Neural crest cell (in vitro differentiated cells): ENCODE data around the gene CLRN2. TPM values are rescaled to one million over a fixed set of nuclear protein-coding genes. Genes with fewer than 3 reads are reported as not detected.

Experiments used
- DNase-seq: peaks from one replicate; pipeline ENCODE4 v3.0.0; 2021; ENCODE audit warnings: low read depth, mixed read lengths, low spot score
- H3K27ac Mint-ChIP-seq: one replicate; pipeline ENCODE4 v1.8.0; 2021; ENCODE audit warnings: mild to moderate bottlenecking, mixed read lengths; ENCODE audit not compliant: unreplicated experiment
- H3K27me3 Mint-ChIP-seq: 2 replicates; pipeline ENCODE4 v1.8.0; 2021; ENCODE audit warnings: low read depth, mild to moderate bottlenecking, mixed read lengths
- H3K36me3 Mint-ChIP-seq: 2 replicates; pipeline ENCODE4 v1.8.0; 2021; ENCODE audit warnings: low read depth, mild to moderate bottlenecking, mixed read lengths
- H3K4me1 Mint-ChIP-seq: 2 replicates; pipeline ENCODE4 v1.8.0; 2021; ENCODE audit warnings: mixed read lengths
- H3K4me3 Mint-ChIP-seq: one replicate; pipeline ENCODE4 v1.8.0; 2021; ENCODE audit warnings: mild to moderate bottlenecking, mixed read lengths
- H3K9me3 Mint-ChIP-seq: 2 replicates; pipeline ENCODE4 v1.8.0; 2021; ENCODE audit warnings: mixed read lengths
- total RNA-seq: library from RNA; stranded (reverse); gene quantifications from 2 replicates; pipeline ENCODE4 v1.2.1, GENCODE V29; 2021
- TF ChIP-seq, protein P1 (sequence below): fragments of 200-600 bp; sonication (generic); conservative IDR thresholded peaks from 2 replicates; pipeline ENCODE4 v1.5.0; 2021; ENCODE audit warnings: antibody characterized with exemption, mild to moderate bottlenecking

The CLRN2 gene
- total RNA-seq, 1 donor from 2014 or later, result not detected

DNA sequence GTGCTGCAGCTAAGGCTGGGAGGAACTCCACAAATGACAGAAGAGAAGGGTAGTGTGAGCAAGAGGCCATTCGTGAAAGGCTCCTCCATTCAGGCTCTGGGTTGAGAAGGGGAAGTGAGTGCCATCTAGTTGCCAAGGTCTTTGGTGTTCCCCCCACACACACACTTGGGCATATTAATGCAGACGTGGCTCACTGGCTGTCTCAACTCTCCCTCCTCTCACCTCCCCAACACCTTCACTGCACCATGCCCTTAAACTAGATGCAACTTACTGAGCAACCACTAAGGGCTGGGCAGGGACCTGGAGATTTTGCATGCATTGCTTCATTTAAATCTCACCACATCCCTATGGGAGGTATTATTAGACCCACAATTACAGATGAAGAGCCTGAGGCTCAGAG, 8.7 kb downstream of the CLRN2 start:
- Mint-ChIP-seq H3K36me3 (no peaks in the 10 kb centered on the region), H3K27me3 (peaks cover 11% of the 10 kb centered on the region), H3K4me3 (no peak overlapping the region), H3K27ac (no peak overlapping the region), H3K9me3 (no peaks in the 10 kb centered on the region), H3K4me1 (peaks cover 4% of the 10 kb centered on the region)
- TF ChIP-seq, protein P1, sequence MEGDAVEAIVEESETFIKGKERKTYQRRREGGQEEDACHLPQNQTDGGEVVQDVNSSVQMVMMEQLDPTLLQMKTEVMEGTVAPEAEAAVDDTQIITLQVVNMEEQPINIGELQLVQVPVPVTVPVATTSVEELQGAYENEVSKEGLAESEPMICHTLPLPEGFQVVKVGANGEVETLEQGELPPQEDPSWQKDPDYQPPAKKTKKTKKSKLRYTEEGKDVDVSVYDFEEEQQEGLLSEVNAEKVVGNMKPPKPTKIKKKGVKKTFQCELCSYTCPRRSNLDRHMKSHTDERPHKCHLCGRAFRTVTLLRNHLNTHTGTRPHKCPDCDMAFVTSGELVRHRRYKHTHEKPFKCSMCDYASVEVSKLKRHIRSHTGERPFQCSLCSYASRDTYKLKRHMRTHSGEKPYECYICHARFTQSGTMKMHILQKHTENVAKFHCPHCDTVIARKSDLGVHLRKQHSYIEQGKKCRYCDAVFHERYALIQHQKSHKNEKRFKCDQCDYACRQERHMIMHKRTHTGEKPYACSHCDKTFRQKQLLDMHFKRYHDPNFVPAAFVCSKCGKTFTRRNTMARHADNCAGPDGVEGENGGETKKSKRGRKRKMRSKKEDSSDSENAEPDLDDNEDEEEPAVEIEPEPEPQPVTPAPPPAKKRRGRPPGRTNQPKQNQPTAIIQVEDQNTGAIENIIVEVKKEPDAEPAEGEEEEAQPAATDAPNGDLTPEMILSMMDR, result no peak
- DNase-seq, result no peak

DNA sequence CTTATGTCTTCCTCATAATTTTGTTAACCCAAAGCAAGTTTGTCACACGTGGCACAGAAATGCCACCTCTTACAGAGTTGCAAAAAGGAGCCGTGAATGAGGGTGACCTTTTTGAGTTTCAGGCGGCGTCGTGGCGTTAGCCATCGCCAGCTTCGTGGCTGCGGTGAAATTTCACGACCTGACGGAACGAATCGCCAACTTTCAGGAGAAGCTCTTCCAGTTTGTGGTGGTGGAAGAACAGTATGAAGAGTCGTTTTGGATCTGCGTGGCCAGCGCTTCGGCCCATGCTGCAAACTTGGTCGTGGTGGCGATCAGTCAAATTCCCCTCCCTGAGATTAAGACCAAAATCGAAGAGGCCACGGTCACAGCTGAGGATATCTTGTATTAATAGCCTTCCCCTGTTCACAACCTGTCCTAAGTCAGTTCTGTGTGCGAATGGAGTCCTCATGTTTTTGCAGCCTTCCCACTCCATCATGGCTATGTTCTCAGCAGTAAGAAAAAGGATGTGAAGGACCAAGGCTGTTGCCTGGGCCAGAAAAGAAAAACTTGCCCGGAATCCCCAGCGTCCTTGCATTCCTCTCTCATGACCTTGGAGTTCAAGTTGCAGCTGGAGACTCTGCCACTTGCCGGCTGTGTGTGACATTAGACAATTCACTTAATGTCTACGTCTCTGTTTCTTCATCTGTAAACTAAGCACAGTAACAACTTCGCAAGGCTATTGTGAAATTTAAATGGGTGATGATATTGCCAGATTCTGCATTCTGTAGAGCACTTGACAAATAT, 11.9 kb downstream of the CLRN2 start:
- Mint-ChIP-seq H3K27ac (no peak overlapping the region), H3K4me3 (no peak overlapping the region), H3K36me3 (no peaks in the 10 kb centered on the region), H3K4me1 (peaks cover 4% of the 10 kb centered on the region), H3K27me3 (peaks cover 11% of the 10 kb centered on the region), H3K9me3 (no peaks in the 10 kb centered on the region)
- TF ChIP-seq, protein P1, result no peak
- no peak for DNase-seq

DNA sequence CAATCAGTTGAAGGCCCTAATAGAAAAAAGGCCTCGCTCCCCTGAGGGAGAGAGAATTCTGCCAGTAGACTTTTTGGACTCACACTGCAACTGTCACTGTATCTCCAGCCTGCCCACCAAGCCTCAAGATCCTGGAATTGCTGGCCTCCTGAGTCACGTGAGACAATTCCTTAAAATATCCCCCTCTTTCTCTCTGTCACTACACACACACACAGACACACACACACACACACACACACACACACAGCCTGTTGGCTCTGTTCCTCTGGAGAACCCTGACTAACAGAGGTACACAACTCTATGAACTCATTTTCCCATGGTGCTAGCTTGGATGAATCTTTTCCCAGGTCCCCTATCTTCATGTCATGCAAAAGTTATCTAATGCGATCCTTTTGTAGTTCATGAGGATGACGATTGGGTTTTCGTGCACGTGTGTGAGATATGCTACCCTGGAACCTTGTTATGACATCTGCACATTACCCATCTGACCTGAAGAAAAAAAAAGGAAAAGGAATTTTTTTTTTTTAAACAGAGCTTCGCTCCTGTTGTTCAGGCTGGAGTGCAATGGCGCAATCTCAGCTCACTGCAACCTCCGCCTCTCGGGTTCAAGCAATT, 13.7 kb downstream of the CLRN2 start:
- Mint-ChIP-seq H3K27me3 (peaks cover 10% of the 10 kb centered on the region), H3K4me1 (peaks cover 4% of the 10 kb centered on the region), H3K36me3 (no peaks in the 10 kb centered on the region), H3K27ac (no peak overlapping the region), H3K4me3 (no peak overlapping the region), H3K9me3 (no peaks in the 10 kb centered on the region)
- no peak for DNase-seq
- TF ChIP-seq, protein P1, result no peak

DNA sequence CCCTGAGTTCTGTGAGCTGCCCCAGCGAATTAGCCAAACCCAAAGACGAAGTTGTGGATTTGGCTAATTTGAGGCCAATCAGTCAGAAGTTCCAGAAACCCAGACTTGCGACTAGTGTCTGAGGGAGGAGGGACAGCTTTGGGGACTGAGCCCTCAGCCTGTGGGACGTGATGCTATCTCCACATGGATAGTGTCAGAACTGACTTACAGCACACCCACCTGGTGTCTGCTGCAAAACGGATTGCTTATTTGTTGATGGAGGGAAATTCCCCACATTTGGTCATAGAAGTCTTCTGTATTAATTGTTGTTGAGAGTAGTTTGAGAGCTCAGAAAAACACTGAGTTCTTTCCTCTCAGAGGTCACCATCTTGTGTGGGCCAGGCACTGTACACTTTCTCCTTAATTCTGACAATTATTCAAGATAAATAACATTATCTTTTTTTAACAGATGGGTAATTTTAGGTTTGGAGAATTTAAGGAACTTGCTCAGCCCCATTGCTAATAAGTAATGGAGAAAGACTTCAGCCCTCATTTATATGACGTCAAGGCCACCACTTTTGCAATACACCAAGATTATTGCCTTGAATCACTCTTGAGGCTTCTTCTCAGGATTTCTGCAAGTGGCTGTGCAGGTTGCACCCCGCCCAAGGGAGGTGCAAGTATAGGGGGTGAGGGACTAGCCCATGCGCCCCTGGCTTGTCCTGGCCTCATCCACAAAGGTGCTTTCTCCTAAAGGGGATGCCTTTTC, 16.7 kb downstream of the CLRN2 start:
- peaks cover 6% of the 10 kb centered on the region for H3K27me3 Mint-ChIP-seq
- no peak overlapping the region for H3K4me3 Mint-ChIP-seq
- no peaks in the 10 kb centered on the region for H3K36me3 Mint-ChIP-seq
- no peak overlapping the region for H3K27ac Mint-ChIP-seq
- TF ChIP-seq, protein P1, result no peak
- H3K4me1 Mint-ChIP-seq, result peaks cover 4% of the 10 kb centered on the region
- no peak for DNase-seq
- H3K9me3 Mint-ChIP-seq, result peaks cover 4% of the 10 kb centered on the region

DNA sequence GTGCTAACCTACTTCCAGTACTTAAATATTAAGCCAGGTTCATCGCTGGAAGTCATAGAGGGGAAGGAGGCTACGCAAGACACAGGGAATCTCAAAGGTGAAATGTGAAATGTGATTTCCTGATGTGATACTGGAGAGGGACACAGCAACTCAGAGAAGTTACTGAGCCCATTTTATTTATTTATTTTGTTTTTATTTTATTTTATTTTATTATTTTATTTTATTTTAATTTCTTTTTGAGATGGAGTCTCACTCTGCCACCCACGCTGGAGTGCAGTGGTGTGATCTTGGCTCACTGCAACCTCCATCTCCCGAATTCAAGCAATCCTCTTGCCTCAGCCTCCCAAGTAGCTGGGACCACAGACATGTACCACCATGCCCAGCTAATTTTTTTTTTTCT, 19.7 kb downstream of the CLRN2 start:
- no peak for DNase-seq
- TF ChIP-seq, protein P1, result no peak
- H3K36me3 Mint-ChIP-seq, result no peaks in the 10 kb centered on the region
- no peak overlapping the region for H3K27ac Mint-ChIP-seq
- H3K4me1 Mint-ChIP-seq, result no peaks in the 10 kb centered on the region
- no peaks in the 10 kb centered on the region for H3K27me3 Mint-ChIP-seq
- H3K4me3 Mint-ChIP-seq, result no peak overlapping the region
- H3K9me3 Mint-ChIP-seq, result peaks cover 4% of the 10 kb centered on the region
